Melanocyte of skin (primary cell): Measurements from ENCODE around the gene LRRFIP2. TPM values are rescaled to one million over a fixed set of nuclear protein-coding genes. Genes with fewer than 3 reads are reported as not detected.

Experiments used
- small RNA-seq, 2 donors: library from RNA; depleted of rRNA; stranded (forward); fragments of <200 nt; gene quantifications; one replicate each; pipeline ENCODE3, GENCODE V24; 2012
- total RNA-seq, 2 donors: library from RNA; depleted of rRNA; stranded (reverse); fragments of >200 nt; gene quantifications; 2 replicates each; pipeline ENCODE4 v1.2.3, GENCODE V29; 2012

The LRRFIP2 gene
- total RNA-seq: 10 to 100 TPM; 37.2 to 52.0 TPM

GRCh38 chr3:37174532-37175126 lies at the start of gene LRRFIP2:
TSS of gene LRRFIP2 (minus strand) at chr3:37174582. CDS start at chr3:37148983, 25,599 bp downstream.

Small RNAs within 50 kb of the gene (small RNA-seq; reads per million reads assigned to genes)
- 0 reads per million in 2 donors for gene RF00019
- gene RNU6-1301P: 0 reads per million in 2 donors

Other genes starting within 250 kb of the LRRFIP2 start
- gene TRANK1, start 229.5 kb downstream of the LRRFIP2 start, total RNA-seq: 1 to 10 TPM; 1.7 to 5.0 TPM
- 10 to 100 TPM; 14.3 to 21.0 TPM for gene EPM2AIP1, start 181.5 kb downstream of the LRRFIP2 start, total RNA-seq
- 100 to 1,000 TPM in 1 of 2 donors, 10 to 100 TPM in 1; 37.9 to 102 TPM for gene MLH1, start 181.1 kb downstream of the LRRFIP2 start, total RNA-seq
- gene GOLGA4, start 68.7 kb upstream of the LRRFIP2 start, total RNA-seq: 10 to 100 TPM; 27.3 to 36.8 TPM